SIG-M5 treated with dmso at 0.1 percent for 504 hours (cell line): Measurements from ENCODE around the gene C14orf119.
A peak's percentile ranks its signal among the peaks of the same experiment; 100 is the strongest.
"Not testable (repeated sequence)": the region's sequence is repeated elsewhere in the genome, so short reads cannot be mapped to it uniquely, and the experiment has no call there.

Experiments used
- DNase-seq: peaks from one replicate; lab custom pipeline; 2025; ENCODE audit not compliant: unreplicated experiment; lab: John Stamatoyannopoulos, UW

Gene C14orf119

GRCh38 chr14:23108169-23108568, 12.9 kb downstream of the C14orf119 start:
- not testable (repeated sequence) for DNase-seq

- no peak for DNase-seq
Observed at GRCh38 chr14:23109769-23110168, 14.5 kb downstream of the C14orf119 start.

GRCh38 chr14:23110579-23111365, 15.5 kb downstream of the C14orf119 start:
- no peak for DNase-seq

GRCh38 chr14:23112359-23113178, 17.3 kb downstream of the C14orf119 start:
- peak; percentile 86 for DNase-seq

- peak; percentile 89 for DNase-seq
Observed at GRCh38 chr14:23113431-23114119, 18.3 kb downstream of the C14orf119 start.

GRCh38 chr14:23114120-23114458, 18.8 kb downstream of the C14orf119 start:
- no peak for DNase-seq

- no peak for DNase-seq
Observed at GRCh38 chr14:23114669-23115038, 19.3 kb downstream of the C14orf119 start.

- DNase-seq = peak; percentile 58
Observed at GRCh38 chr14:23115039-23115731, 19.9 kb downstream of the C14orf119 start.

GRCh38 chr14:23115918-23116317, 20.6 kb downstream of the C14orf119 start:
- DNase-seq = no peak

GRCh38 chr14:23117371-23118020, 22.2 kb downstream of the C14orf119 start:
- DNase-seq = no peak

GRCh38 chr14:23118506-23119362, 23.4 kb downstream of the C14orf119 start, which contains the start of gene CEBPE:
CEBPE (minus strand) TSS chr14:23119255; CDS start chr14:23119091, 164 bp downstream.
- peak; percentile 86 for DNase-seq

- DNase-seq = peak; percentile 92
Observed at GRCh38 chr14:23119363-23120327, 24.3 kb downstream of the C14orf119 start.

- DNase-seq = peak; percentile 86
Observed at GRCh38 chr14:23120541-23121251, 25.4 kb downstream of the C14orf119 start.

GRCh38 chr14:23121361-23121771, 26.1 kb downstream of the C14orf119 start:
- no peak for DNase-seq

GRCh38 chr14:23122086-23122485, 26.8 kb downstream of the C14orf119 start:
- no peak for DNase-seq

GRCh38 chr14:23123419-23123818, 28.1 kb downstream of the C14orf119 start:
- no peak for DNase-seq

- no peak for DNase-seq
Observed at GRCh38 chr14:23124337-23124954, 29.1 kb downstream of the C14orf119 start.
